ENCODE data around the gene CARF.
A peak's percentile ranks its signal among the peaks of the same experiment; 100 is the strongest.
"Not testable (repeated sequence)": the region's sequence is repeated elsewhere in the genome, so short reads cannot be mapped to it uniquely, and the experiment has no call there.

CARF gene

GRCh38 chr2:202965810-202966460, 53.9 kb downstream of the CARF start:
- DNase-seq (ENCODE audit: low read depth), result peak; percentile 70
- TF ChIP-seq CTCF (IDR thresholded peaks at IDR 0.05; ENCODE audit: insufficient read depth, low read depth, low read length, missing control alignments), result no peak
- H3K4me3 ChIP-seq (ENCODE audit: low read depth, low read length), result no peak overlapping the region

GRCh38 chr2:202969404-202969803, 57.3 kb downstream of the CARF start:
- not testable (repeated sequence) for DNase-seq (ENCODE audit: low read depth); H3K4me3 ChIP-seq (ENCODE audit: low read depth, low read length)

GRCh38 chr2:202976809-202977208, 64.7 kb downstream of the CARF start:
- TF ChIP-seq CTCF (IDR thresholded peaks at IDR 0.05; ENCODE audit: insufficient read depth, low read depth, low read length, missing control alignments), result no peak
- H3K4me3 ChIP-seq (ENCODE audit: low read depth, low read length), result no peak overlapping the region
- DNase-seq (ENCODE audit: low read depth), result no peak

GRCh38 chr2:202982779-202983491, 70.9 kb downstream of the CARF start:
- DNase-seq (ENCODE audit: low read depth), result no peak
- no peak overlapping the region for H3K4me3 ChIP-seq (ENCODE audit: low read depth, low read length)
- no peak for TF ChIP-seq CTCF (IDR thresholded peaks at IDR 0.05; ENCODE audit: insufficient read depth, low read depth, low read length, missing control alignments)

- DNase-seq (ENCODE audit: low read depth), result no peak
- H3K4me3 ChIP-seq (ENCODE audit: low read depth, low read length), result no peak overlapping the region
- TF ChIP-seq CTCF (IDR thresholded peaks at IDR 0.05; ENCODE audit: insufficient read depth, low read depth, low read length, missing control alignments), result no peak
These were observed 77.7 kb downstream of the CARF start for GRCh38 chr2:202989749-202990148.

- no peak overlapping the region for H3K4me3 ChIP-seq (ENCODE audit: low read depth, low read length)
- TF ChIP-seq CTCF (IDR thresholded peaks at IDR 0.05; ENCODE audit: insufficient read depth, low read depth, low read length, missing control alignments), result no peak
- DNase-seq (ENCODE audit: low read depth), result no peak
These were observed 78.4 kb downstream of the CARF start for GRCh38 chr2:202990501-202990900.

- not testable (repeated sequence) for H3K4me3 ChIP-seq (ENCODE audit: low read depth, low read length); DNase-seq (ENCODE audit: low read depth)
These were observed 85.0 kb downstream of the CARF start for GRCh38 chr2:202997113-202997512.
